Testis (tissue), 2 donors: ENCODE data around the gene GABBR2.

Source experiments
- POLR2A ChIP-seq: fragments of 450-650 bp; IDR thresholded peaks from one replicate; pipeline ENCODE4 v1.6.1; 2017; ENCODE audit warnings: antibody characterized with exemption, mild to moderate bottlenecking, moderate library complexity
- TF ChIP-seq, protein P1 (sequence below), 3 experiments: fragments of 450-650 bp in 2 of 3; fragments of 200-600 bp in 1 of 3; sonication (generic) in 1 of 3; IDR thresholded peaks; one replicate each; pipeline ENCODE4 v1.5.1; 2016 to 2019; ENCODE audit warnings: antibody characterized with exemption in 3 of 3, mild to moderate bottlenecking in 2 of 3, moderate library complexity in 1 of 3

DNA sequence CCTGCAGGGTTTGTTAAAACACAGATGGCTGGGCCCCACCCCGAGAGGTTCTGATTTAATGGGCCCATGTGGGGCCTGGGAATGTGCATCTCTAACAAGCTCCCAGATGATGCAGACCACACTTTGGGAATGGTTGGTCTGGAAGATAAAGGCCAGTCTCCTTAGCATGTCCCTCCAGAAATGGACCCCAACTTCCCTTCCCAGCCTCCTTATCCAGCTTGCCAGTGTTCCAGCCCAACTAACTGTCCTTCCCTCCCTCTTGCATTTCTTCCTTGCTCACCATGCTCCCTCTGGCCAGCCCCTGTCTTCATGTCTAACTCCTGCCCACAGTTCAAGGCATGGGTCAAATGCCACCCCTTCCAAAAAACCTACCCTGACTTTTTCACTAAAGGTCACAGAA lies 257.2 kb downstream of the GABBR2 start:
- TF ChIP-seq, protein P1, sequence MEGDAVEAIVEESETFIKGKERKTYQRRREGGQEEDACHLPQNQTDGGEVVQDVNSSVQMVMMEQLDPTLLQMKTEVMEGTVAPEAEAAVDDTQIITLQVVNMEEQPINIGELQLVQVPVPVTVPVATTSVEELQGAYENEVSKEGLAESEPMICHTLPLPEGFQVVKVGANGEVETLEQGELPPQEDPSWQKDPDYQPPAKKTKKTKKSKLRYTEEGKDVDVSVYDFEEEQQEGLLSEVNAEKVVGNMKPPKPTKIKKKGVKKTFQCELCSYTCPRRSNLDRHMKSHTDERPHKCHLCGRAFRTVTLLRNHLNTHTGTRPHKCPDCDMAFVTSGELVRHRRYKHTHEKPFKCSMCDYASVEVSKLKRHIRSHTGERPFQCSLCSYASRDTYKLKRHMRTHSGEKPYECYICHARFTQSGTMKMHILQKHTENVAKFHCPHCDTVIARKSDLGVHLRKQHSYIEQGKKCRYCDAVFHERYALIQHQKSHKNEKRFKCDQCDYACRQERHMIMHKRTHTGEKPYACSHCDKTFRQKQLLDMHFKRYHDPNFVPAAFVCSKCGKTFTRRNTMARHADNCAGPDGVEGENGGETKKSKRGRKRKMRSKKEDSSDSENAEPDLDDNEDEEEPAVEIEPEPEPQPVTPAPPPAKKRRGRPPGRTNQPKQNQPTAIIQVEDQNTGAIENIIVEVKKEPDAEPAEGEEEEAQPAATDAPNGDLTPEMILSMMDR (IDR thresholded peaks at IDR 0.05): no peak
- no peak for TF ChIP-seq POLR2A
